HepG2 (cell line): ENCODE measurements around the gene IL10. TPM values are rescaled to one million over a fixed set of nuclear protein-coding genes. Genes with fewer than 3 reads are reported as not detected.

Experiments
- ATAC-seq: fragments of 200-7000 bp; cut with Tn5 transposase; 3 replicates; pipeline ENCODE4 v1.9.1; 2020; ENCODE audit warnings: mild to moderate bottlenecking, moderate library complexity
- BruUV-seq: library from RNA; stranded (reverse); fragments of 400-500 nt; replicated peaks from 2 replicates; lab custom pipeline; 2021; lab: Mats Ljungman, UMichigan
- CTCF ChIA-PET: fragments of 300-600 bp; formaldehyde crosslinking; extraction: SDS; loops from one replicate; lab custom pipeline; 2021; ENCODE audit warnings: low total read pairs, inconsistent platforms, low intra/inter-chr PET ratio; lab: Yijun Ruan, JAX
- POLR2A ChIA-PET: fragments of 350-600 bp; sonication (Branson Sonifier 250); formaldehyde crosslinking; loops from one replicate; lab custom pipeline; 2020; ENCODE audit warnings: antibody characterized with exemption, inconsistent platforms; lab: Yijun Ruan, JAX
- DNase-seq: peaks from one replicate; pipeline ENCODE4 v3.0.0-alpha.2; 2015; ENCODE audit warnings: low spot score
- FAIRE-seq: peaks from 3 replicates; lab custom pipeline; 2011; peaks lifted over from hg19 to GRCh38; lab: Jason Lieb, UNC
- H2AFZ ChIP-seq: one replicate; pipeline ENCODE4 v1.6.1; 2011; ENCODE audit warnings: low read length, inconsistent platforms
- H3K27ac ChIP-seq: fragments of 300-600 bp; 3 replicates; pipeline ENCODE4 v1.8.0; 2011; ENCODE audit warnings: mixed run types, mild to moderate bottlenecking, mixed read lengths, low read length, inconsistent platforms; ENCODE audit not compliant: insufficient read depth; ENCODE audit errors: extremely low read length
- H3K27me3 ChIP-seq, 2 experiments: fragments of 200-600 bp in 1 of 2; 2 replicates in 1 of 2; 3 replicates in 1 of 2; pipeline versions ENCODE4 v1.6.0 to v1.8.0; 2011; ENCODE audit warnings: low read length in 2 of 2, mild to moderate bottlenecking in 2 of 2, moderate library complexity in 2 of 2, inconsistent platforms in 1 of 2; ENCODE audit not compliant: insufficient read depth in 2 of 2, control insufficient read depth in 1 of 2
- H3K36me3 ChIP-seq, 2 experiments: fragments of 200-600 bp in 1 of 2; replicated peaks in 1 of 2; 2 replicates in 1 of 2; 3 replicates in 1 of 2; pipeline versions ENCODE4 v1.5.1 to v1.8.0; 2011; ENCODE audit warnings: low read length in 2 of 2, inconsistent platforms in 1 of 2; ENCODE audit not compliant: insufficient read depth in 2 of 2, control insufficient read depth in 1 of 2
- H3K4me1 ChIP-seq: 2 replicates; pipeline ENCODE4 v1.5.1; 2012; ENCODE audit warnings: low read length, inconsistent platforms; ENCODE audit not compliant: insufficient read depth
- H3K4me2 ChIP-seq: 2 replicates; pipeline ENCODE4 v1.6.0; 2011; ENCODE audit warnings: low read depth, low read length, inconsistent platforms
- H3K4me3 ChIP-seq, 3 experiments: fragments of 200-600 bp in 1 of 3; sonication (generic), shearing (Covaris generic) in 1 of 3; replicated peaks in 1 of 3; 2 replicates each; pipeline ENCODE4 v1.5.1; 2011 to 2016; ENCODE audit warnings: low read length in 3 of 3, inconsistent platforms in 2 of 3, low read depth in 2 of 3, mild to moderate bottlenecking in 2 of 3, control low read depth in 1 of 3, mixed read lengths in 1 of 3; ENCODE audit not compliant: insufficient read depth in 1 of 3
- H3K79me2 ChIP-seq: one replicate; pipeline ENCODE4 v1.6.1; 2011; ENCODE audit warnings: low read length, inconsistent platforms; ENCODE audit not compliant: insufficient read depth
- H3K9ac ChIP-seq: 2 replicates; pipeline ENCODE4 v1.6.0; 2011; ENCODE audit warnings: mild to moderate bottlenecking, low read depth, low read length, inconsistent platforms; ENCODE audit not compliant: insufficient read depth
- H3K9me3 ChIP-seq: 2 replicates; pipeline ENCODE4 v1.5.1; 2012; ENCODE audit warnings: mild to moderate bottlenecking, low read length
- H4K20me1 ChIP-seq: 2 replicates; pipeline ENCODE4 v1.6.0; 2011; ENCODE audit warnings: inconsistent platforms, mild to moderate bottlenecking, low read length, moderate library complexity; ENCODE audit not compliant: insufficient read depth
- CBX2 ChIP-seq, 2 experiments: fragments of 200-600 bp in 1 of 2; sonication (generic); formaldehyde crosslinking in 1 of 2; IDR thresholded peaks; 2 replicates each; pipeline versions ENCODE4 v1.7.0 to v1.8.1; 2018 to 2022; ENCODE audit warnings: low read depth in 2 of 2, low read length in 1 of 2, mild to moderate bottlenecking in 1 of 2, missing genetic modification reagents in 1 of 2
- CCDC6 ChIP-seq: sonication (generic); formaldehyde crosslinking; IDR thresholded peaks from 2 replicates; pipeline ENCODE4 v1.8.1; 2022; ENCODE audit warnings: mild to moderate bottlenecking, missing genetic modification reagents, moderate library complexity
- FOXA1 ChIP-seq, 2 experiments: fragments of 450-650 bp in 1 of 2; sonication (generic) in 1 of 2; formaldehyde crosslinking in 1 of 2; IDR thresholded peaks; 2 replicates each; pipeline versions ENCODE4 v1.4.0 to v1.6.1; 2016 to 2020; ENCODE audit warnings: missing genetic modification reagents in 1 of 2
- PITX1 ChIP-seq: sonication (generic); formaldehyde crosslinking; IDR thresholded peaks from 2 replicates; pipeline ENCODE4 v1.5.1; 2020; ENCODE audit warnings: mild to moderate bottlenecking, missing genetic modification reagents
- RORA ChIP-seq: sonication (generic); formaldehyde crosslinking; IDR thresholded peaks from 2 replicates; pipeline ENCODE4 v1.5.0; 2020; ENCODE audit warnings: mild to moderate bottlenecking, missing genetic modification reagents, moderate library complexity
- SAFB2 ChIP-seq: sonication (generic); formaldehyde crosslinking; IDR thresholded peaks from 2 replicates; pipeline ENCODE4 v1.5.1; 2020; ENCODE audit warnings: missing genetic modification reagents, low read depth, mild to moderate bottlenecking, borderline replicate concordance
- ZBTB46 ChIP-seq: sonication (generic); formaldehyde crosslinking; IDR thresholded peaks from 2 replicates; pipeline ENCODE4 v1.4.0; 2020; ENCODE audit warnings: mild to moderate bottlenecking, missing genetic modification reagents, borderline replicate concordance
- ZNF30 ChIP-seq: sonication (generic); formaldehyde crosslinking; IDR thresholded peaks from 2 replicates; pipeline ENCODE4 v1.5.0; 2020; ENCODE audit warnings: mild to moderate bottlenecking, missing genetic modification reagents
- WGBS: methylation state at CpG from one replicate; pipeline ENCODE4 v1.1.6; 2017; ENCODE audit warnings: low lambda C conversion rate; 5-methylcytosine and 5-hydroxymethylcytosine counted together
- in situ Hi-C: cut with HindIII; loops from 2 replicates; pipeline ENCODE4 v1.10.0; 2017; ENCODE audit warnings: low pct_unique_long_range_greater_than_20kb; ENCODE audit not compliant: extremely low pct_ligation_motif_present
- intact Hi-C: fragments of 100-400 bp; cut with micrococcal nuclease; formaldehyde crosslinking; loops from one replicate; pipeline ENCODE4 v1.10.0; 2022; ENCODE audit not compliant: unreplicated experiment
- polyA plus RNA-seq, 8 experiments: library from polyadenylated mRNA; depleted of rRNA in 3 of 8; stranded (reverse) in 7 of 8; unstranded in 1 of 8; fragments of >200 nt; fragmentation: Illumina TruSeq in 4 of 8; extraction: Trizol in 4 of 8; gene quantifications; 2 replicates each; pipeline versions ENCODE4 v1.2.1 to v1.2.3, GENCODE V29; 2011 to 2016; ENCODE audit warnings: low read depth in 4 of 8, missing spikeins in 1 of 8, mixed read lengths in 1 of 8; ENCODE audit not compliant: insufficient read depth in 1 of 8
- total RNA-seq, 5 experiments: library from RNA; depleted of rRNA; stranded (reverse); fragments of >200 nt; fragmentation: Illumina TruSeq; extraction: Trizol; gene quantifications; 2 replicates each; pipeline ENCODE4 v1.2.3, GENCODE V29; 2016; ENCODE audit warnings: low read depth in 1 of 5

Gene IL10
- total and polyA plus RNA-seq, 2 of the 13 experiments (the other 11 are each of a cell fraction or from before 2014, with no cell fraction given): not detected

- ChIA-PET POLR2A (no interaction called here), CTCF (no interaction called here)
- Histone ChIP-seq H3K9me3 (no peaks in the 10 kb centered on the region), H3K27ac (no peak overlapping the region), H4K20me1 (no peaks in the 10 kb centered on the region), H3K9ac (no peak overlapping the region), H3K79me2 (no peaks in the 10 kb centered on the region), H2AFZ (no peak overlapping the region), H3K36me3 (no peaks in the 10 kb centered on the region), H3K4me1 (no peaks in the 10 kb centered on the region), H3K4me2 (no peak overlapping the region), H3K27me3 (peaks cover 2 to 7% of the 10 kb centered on the region in 2 experiments; a peak in 1 of 5 replicates)
- FAIRE-seq: no peak
- WGBS: 6% methylated on average over 1 of the region's 1 CpG
- BruUV-seq: no TSS peak
- ATAC-seq: no peak
- in situ Hi-C loops: no loop called here
- DNase-seq: no peak
- intact Hi-C loops: loop anchor here (5.0 kb wide), 1 partner anchor 107 kb away; no protein-coding TSS in a partner anchor
- TF ChIP-seq CBX2 (IDR thresholded peaks at IDR 0.05; ENCODE audit: low read depth, low read length): no peak
- TF ChIP-seq CBX2 (CRISPR knock-in tag; IDR thresholded peaks at IDR 0.05; ENCODE audit: low read depth): no peak
- no peak for TF ChIP-seq ZNF30 (CRISPR knock-in tag)
- TF ChIP-seq ZBTB46 (CRISPR knock-in tag): no peak
- TF ChIP-seq CCDC6 (CRISPR knock-in tag): no peak
- TF ChIP-seq FOXA1 (IDR thresholded peaks at IDR 0.05): no peak
- TF ChIP-seq FOXA1 (CRISPR knock-in tag; IDR thresholded peaks at IDR 0.05): no peak
- no peak for TF ChIP-seq PITX1 (CRISPR knock-in tag)
- no peak for TF ChIP-seq RORA (CRISPR knock-in tag)
- TF ChIP-seq SAFB2 (CRISPR knock-in tag): no peak
- TF ChIP-seq, all 625 proteins: peak for 0
- no peak overlapping the region for H3K4me3 ChIP-seq
Observed at GRCh38 chr1:206805357-206805756, 33.1 kb upstream of the IL10 start.
